Heart left ventricle (tissue), 16 donors: ENCODE results near the gene MROH8. TPM values are rescaled to one million over a fixed set of nuclear protein-coding genes. Genes with fewer than 3 reads are reported as not detected.

Experiments
- ATAC-seq, 4 donors: fragments of 200-7000 bp; cut with Tn5 transposase; one replicate each; pipeline ENCODE4 v1.9.1; 2020 to 2022; ENCODE audit warnings: moderate library complexity in 4 of 4, mild to moderate bottlenecking in 3 of 4, moderate number of reproducible peaks in 1 of 4
- DNase-seq, 5 donors: peaks; one replicate each; pipeline ENCODE4 v3.0.0-alpha.2; 2020
- H3K27ac ChIP-seq, 12 donors: fragments of 200-600 bp; sonication (generic) in 4 of 12; one replicate each; pipeline versions ENCODE4 v1.5.0 to v1.8.0; 2016 to 2022; ENCODE audit warnings: mild to moderate bottlenecking in 2 of 12
- H3K27me3 ChIP-seq, 9 donors: fragments of 200-600 bp; sonication (generic) in 2 of 9; one replicate each; pipeline versions ENCODE4 v1.5.1 to v1.8.0; 2016 to 2022; ENCODE audit warnings: mild to moderate bottlenecking in 3 of 9
- H3K36me3 ChIP-seq, 9 donors: fragments of 200-600 bp; sonication (generic) in 2 of 9; one replicate each; pipeline versions ENCODE4 v1.5.0 to v1.8.0; 2018 to 2022; ENCODE audit warnings: mild to moderate bottlenecking in 2 of 9
- H3K4me1 ChIP-seq, 12 donors: fragments of 200-600 bp; sonication (generic) in 4 of 12; one replicate each; pipeline versions ENCODE4 v1.5.0 to v1.8.0; 2016 to 2022; ENCODE audit warnings: mild to moderate bottlenecking in 3 of 12
- H3K4me3 ChIP-seq, 12 donors: fragments of 200-600 bp; sonication (generic) in 4 of 12; one replicate each; pipeline versions ENCODE4 v1.5.0 to v1.8.0; 2017 to 2022; ENCODE audit warnings: mild to moderate bottlenecking in 9 of 12, moderate library complexity in 4 of 12
- H3K9me3 ChIP-seq, 12 donors: fragments of 200-600 bp; sonication (generic) in 4 of 12; one replicate each; pipeline versions ENCODE4 v1.5.0 to v1.8.0; 2016 to 2022; ENCODE audit warnings: mild to moderate bottlenecking in 1 of 12
- CTCF ChIP-seq, 12 donors: fragments of 200-600 bp; sonication (generic) in 4 of 12; IDR thresholded peaks; one replicate each; pipeline versions ENCODE4 v1.5.0 to v1.8.0; 2018 to 2022; ENCODE audit warnings: antibody characterized with exemption in 12 of 12, mild to moderate bottlenecking in 5 of 12
- POLR2A ChIP-seq, 2 donors: fragments of 450-650 bp; IDR thresholded peaks; one replicate each; pipeline ENCODE4 v1.6.1; 2017; ENCODE audit warnings: antibody characterized with exemption in 2 of 2, mild to moderate bottlenecking in 2 of 2, moderate library complexity in 2 of 2
- WGBS, 4 donors: extraction: QIAGEN DNeasy Blood & Tissue Kit in 2 of 4; methylation state at CpG; one replicate each; pipeline versions ENCODE4 v1.1.5 to v1.1.7; 2013 to 2018; 5-methylcytosine and 5-hydroxymethylcytosine counted together
- intact Hi-C, 10 donors: fragments of 100-400 bp; cut with DNase I; formaldehyde crosslinking; loops; one replicate each; pipeline versions ENCODE4 v1.11.1 to v1.14.2; 2022
- polyA plus RNA-seq, 2 donors: library from polyadenylated mRNA; stranded (reverse); fragments of 200-250 nt; gene quantifications; one replicate each; pipeline ENCODE4 v1.2.3, GENCODE V29; 2013
- total RNA-seq, 9 donors: library from RNA; depleted of rRNA in 2 of 9; stranded (reverse); fragments of >200 nt in 2 of 9; fragmentation: NEBNext Ultra II Directional in 3 of 9; extraction: Animal tissue kit (Norgen Biotek cat#: 25700) in 3 of 9; gene quantifications; one replicate each; pipeline versions ENCODE4 v1.1.0 to v1.2.4, GENCODE V29; 2016 to 2023
- donor health status: ischemic (EF 13 %, LVEDD 7.1; RV severe dilation, severe dysfunction).
- donor health status: healthy with polysubstance abuse.
- donor health status: DM: no; HTN: yes; CAD: no.
- donor health status: DM: no; HTN: no; CAD: no.
- donor health status: ischemic (EF 25% LVEDD 6.9; RV normal size, moderate dysfunction).
- donor health status: ischemic (EF 25% LVEDD 5.7; RV mildly dilated, moderate dysfunction).
- donor health status: healthy.
- donor health status: DM: yes; HTN: yes; CAD: no.
- donor health status: ischemic (EF 35%, LVEDD 5.7; RV mildly dilated, moderate dysfunction).
- donor health status: nonischemic (EF 11% LVEDD 7.7; RV severe dilation, severe dysfunction).
- donor health status: DM: yes; HTN: yes; CAD: no.
- donor health status: PGD.
- donor health status: ischemic (EF 29% LVEDD 5.4; RV normal size, mild dysfunction).
- donor health status: nonischemic (EF 23%, LVEDD 6.1; RV moderate dilation, normal function).

MROH8 gene
- total and polyA plus RNA-seq, 11 donors, result 1.4 to 8.1 (median 5.2) TPM

DNA sequence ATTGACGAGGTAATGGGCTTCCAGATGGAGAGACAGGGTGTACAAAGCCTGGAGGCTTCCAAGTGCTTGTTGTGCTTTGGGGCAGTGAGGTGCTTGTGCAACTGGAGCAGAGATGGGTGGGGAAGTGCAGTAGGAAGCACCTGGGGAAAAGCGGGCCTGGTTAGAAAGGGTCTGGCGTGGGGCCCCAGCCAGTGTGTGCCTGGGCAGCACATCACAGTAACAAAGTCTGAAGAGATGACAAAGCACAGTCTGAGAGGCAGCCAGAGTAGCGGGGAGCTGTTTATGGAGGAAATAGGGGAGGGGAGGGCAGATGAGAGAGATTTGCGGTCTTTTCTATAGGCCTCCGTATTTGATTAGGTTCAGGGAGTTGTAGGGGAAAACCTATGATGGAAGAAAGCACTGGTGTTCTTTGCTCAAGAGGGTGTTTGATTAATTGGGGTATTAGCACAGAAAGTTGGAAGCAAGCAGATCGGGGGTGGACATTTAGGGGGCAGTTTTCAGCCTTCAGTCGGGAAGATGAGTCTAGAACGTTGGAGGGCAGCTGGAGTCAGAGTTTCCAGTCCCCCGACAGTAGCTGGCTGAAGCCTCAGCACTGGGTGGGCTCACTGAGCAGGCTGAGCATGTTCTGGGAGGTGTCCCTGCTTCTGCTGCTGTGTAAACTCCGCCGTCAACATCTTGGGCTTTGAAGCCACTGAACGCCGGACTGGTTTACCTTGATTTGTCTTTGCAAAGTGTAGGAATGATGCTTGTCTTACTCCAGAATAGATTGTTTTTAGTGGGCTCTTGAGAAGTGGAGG lies 15.5 kb upstream of the MROH8 start:
- 59 to 65% (median 62%) methylated on average over 14 of the region's 14 CpGs for WGBS, 4 donors
- DNase-seq, result no peak
- Histone ChIP-seq H3K27ac (peak overlapping the region in 1 of 12 donors; percentile 8), H3K27me3 (no peaks in the 10 kb centered on the region), H3K9me3 (no peaks in the 10 kb centered on the region), H3K36me3 (peaks cover 0 to 43% (median 27%) of the 10 kb centered on the region in 9 donors), H3K4me1 (peaks cover 0 to 48% (median 28%) of the 10 kb centered on the region in 12 donors), H3K4me3 (no peak overlapping the region)
- ATAC-seq, result no peak
- intact Hi-C loops, result loop anchor here (2.0 to 10.0 kb wide), 6 partner anchors 190 to 342 kb away; partner anchors contain the start of gene BLCAP (in 1 of the 10)
- TF ChIP-seq CTCF (IDR thresholded peaks at IDR 0.05) (no peak), POLR2A (IDR thresholded peaks at IDR 0.05) (no peak)

- WGBS, 4 donors, result 84 to 90% (median 89%) methylated on average over 8 of the region's 8 CpGs
- Histone ChIP-seq H3K36me3 (peaks cover 0 to 39% (median 25%) of the 10 kb centered on the region in 9 donors), H3K4me1 (peaks cover 0 to 54% (median 28%) of the 10 kb centered on the region in 12 donors), H3K9me3 (no peaks in the 10 kb centered on the region), H3K27me3 (no peaks in the 10 kb centered on the region), H3K27ac (no peak overlapping the region), H3K4me3 (no peak overlapping the region)
- TF ChIP-seq POLR2A (IDR thresholded peaks at IDR 0.05) (no peak), CTCF (IDR thresholded peaks at IDR 0.05) (no peak)
- no peak for DNase-seq
- intact Hi-C loops, result loop anchor here in 9 of 10 donors (2.0 to 10.0 kb wide), 5 partner anchors 191 to 341 kb away; partner anchors contain the start of gene BLCAP (in 1 of the 9)
- ATAC-seq, result no peak
These were observed 14.5 kb upstream of the MROH8 start for GRCh38 chr20:37193821-37194220.

GRCh38 chr20:37193226-37193625 lies 13.9 kb upstream of the MROH8 start:
- 84 to 90% (median 86%) methylated on average over 3 of the region's 3 CpGs for WGBS, 4 donors
- Histone ChIP-seq H3K36me3 (peaks cover 0 to 34% (median 21%) of the 10 kb centered on the region in 9 donors), H3K27me3 (no peaks in the 10 kb centered on the region), H3K27ac (no peak overlapping the region), H3K4me1 (peaks cover 0 to 54% (median 28%) of the 10 kb centered on the region in 12 donors), H3K9me3 (no peaks in the 10 kb centered on the region), H3K4me3 (no peak overlapping the region)
- TF ChIP-seq POLR2A (IDR thresholded peaks at IDR 0.05), result no peak
- ATAC-seq (no peak), DNase-seq (no peak)
- intact Hi-C loops, result loop anchor here in 7 of 10 donors (5.0 to 10.0 kb wide), 3 partner anchors 192 to 339 kb away; partner anchors contain the start of gene BLCAP (in 1 of the 7)

DNA sequence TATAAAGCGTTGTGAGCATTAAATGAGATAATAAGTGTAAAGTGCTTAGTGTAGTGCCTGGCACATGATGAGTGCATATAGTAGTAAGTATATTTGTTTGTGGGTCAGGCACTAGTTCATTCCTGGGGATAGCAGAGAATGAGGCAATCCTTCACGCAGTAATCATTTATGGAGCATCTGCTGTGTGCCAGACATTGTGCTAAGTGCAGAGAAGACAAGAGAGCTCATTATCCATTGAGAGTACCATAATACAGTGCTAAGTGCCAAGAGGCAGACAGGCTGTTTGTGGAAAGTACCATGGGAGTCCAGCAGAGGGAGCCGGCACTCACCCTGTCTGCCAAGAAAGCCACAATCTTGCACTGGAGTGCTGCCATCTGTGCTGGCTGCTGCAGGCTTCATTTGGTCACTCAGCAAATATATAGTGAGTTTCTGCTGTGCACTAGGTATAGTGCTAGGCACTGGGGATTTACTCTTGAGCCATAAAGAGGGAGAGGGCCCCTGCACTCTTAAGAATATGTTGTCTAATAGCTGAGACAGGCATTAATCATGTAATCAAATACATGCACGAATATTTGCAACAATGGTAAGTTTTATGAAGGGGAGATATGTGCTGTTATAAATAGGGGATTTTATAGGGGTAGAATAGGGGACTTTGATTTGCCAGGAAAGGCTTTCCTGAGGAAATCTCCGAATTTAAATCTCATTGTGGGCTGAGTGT lies 12.9 kb upstream of the MROH8 start:
- Histone ChIP-seq H3K9me3 (no peaks in the 10 kb centered on the region), H3K27ac (no peak overlapping the region), H3K4me1 (peaks cover 0 to 54% (median 28%) of the 10 kb centered on the region in 12 donors), H3K36me3 (peaks cover 0 to 36% (median 20%) of the 10 kb centered on the region in 9 donors), H3K4me3 (no peak overlapping the region), H3K27me3 (no peaks in the 10 kb centered on the region)
- intact Hi-C loops, result loop anchor here in 7 of 10 donors (5.0 to 10.0 kb wide), 3 partner anchors 193 to 340 kb away; partner anchors contain the start of gene BLCAP (in 1 of the 7)
- ATAC-seq (peak; percentile 42 to 91 (median 90)), DNase-seq (peak; percentile 84 to 94 (median 89))
- TF ChIP-seq POLR2A (IDR thresholded peaks at IDR 0.05) (no peak), CTCF (IDR thresholded peaks at IDR 0.05) (peak; percentile 81 to 98 (median 92))
- WGBS, 4 donors, result 37 to 42% (median 39%) methylated on average over 5 of the region's 5 CpGs
